HL-60/S4 treated with phorbol 12-myristate 13-acetate at 8.2 ng/mL for 4 days and 3 days (cell line): ENCODE data around the gene XYLT1.

Experiments
- in situ Hi-C: fragments of 300-500 bp; cut with MboI; formaldehyde crosslinking; loops from 2 replicates; pipeline ENCODE4 v1.15.0; 2022; ENCODE audit warnings: low sequenced_read_pairs

XYLT1 gene

GRCh38 chr16:17212606-17213005, 258.2 kb downstream of the XYLT1 start:
- in situ Hi-C loops, result no loop called here

- in situ Hi-C loops, result no loop called here
Observed at GRCh38 chr16:17211797-17212196, 259.0 kb downstream of the XYLT1 start.

GRCh38 chr16:17206712-17207111, 264.0 kb downstream of the XYLT1 start:
- in situ Hi-C loops, result loop anchor here (10.0 kb wide), 1 partner anchor 258 kb away; no protein-coding TSS in a partner anchor

GRCh38 chr16:17205279-17206211, 265.2 kb downstream of the XYLT1 start:
- in situ Hi-C loops, result loop anchor here (10.0 kb wide), 1 partner anchor 259 kb away; no protein-coding TSS in a partner anchor

GRCh38 chr16:17204644-17205043, 266.1 kb downstream of the XYLT1 start:
- in situ Hi-C loops, result loop anchor here (10.0 kb wide), 1 partner anchor 260 kb away; no protein-coding TSS in a partner anchor

- in situ Hi-C loops, result loop anchor here (10.0 kb wide), 1 partner anchor 261 kb away; no protein-coding TSS in a partner anchor
Observed at GRCh38 chr16:17204206-17204605, 266.6 kb downstream of the XYLT1 start.

- in situ Hi-C loops, result loop anchor here (10.0 kb wide), 1 partner anchor 261 kb away; no protein-coding TSS in a partner anchor
Observed at GRCh38 chr16:17203424-17203823, 267.3 kb downstream of the XYLT1 start.

- in situ Hi-C loops, result no loop called here
Observed at GRCh38 chr16:17199135-17199534, 271.6 kb downstream of the XYLT1 start.

GRCh38 chr16:17196526-17196925, 274.2 kb downstream of the XYLT1 start:
- in situ Hi-C loops, result no loop called here

GRCh38 chr16:17194190-17194780, 276.5 kb downstream of the XYLT1 start:
- in situ Hi-C loops, result no loop called here

- in situ Hi-C loops, result no loop called here
Observed at GRCh38 chr16:17193566-17194100, 277.1 kb downstream of the XYLT1 start.

GRCh38 chr16:17184026-17184425, 286.7 kb downstream of the XYLT1 start:
- in situ Hi-C loops, result no loop called here

GRCh38 chr16:17177959-17178905, 292.5 kb downstream of the XYLT1 start:
- in situ Hi-C loops, result no loop called here

GRCh38 chr16:17177242-17177958, 293.4 kb downstream of the XYLT1 start:
- in situ Hi-C loops, result no loop called here

GRCh38 chr16:17176199-17176598, 294.6 kb downstream of the XYLT1 start:
- in situ Hi-C loops, result no loop called here

GRCh38 chr16:17173281-17173680, 297.5 kb downstream of the XYLT1 start:
- in situ Hi-C loops, result no loop called here

- in situ Hi-C loops, result no loop called here
Observed at GRCh38 chr16:17171250-17172143, 299.3 kb downstream of the XYLT1 start.

GRCh38 chr16:17170435-17170834, 300.3 kb downstream of the XYLT1 start:
- in situ Hi-C loops, result no loop called here

- in situ Hi-C loops, result no loop called here
Observed at GRCh38 chr16:17168181-17168580, 302.6 kb downstream of the XYLT1 start.
